ENCODE measurements around the gene AP1G2.

The AP1G2 gene

GRCh38 chr14:23548351-23549318 lies 19.0 kb downstream of the AP1G2 start:
- H3K4me3 ChIP-seq (replicated peaks; ENCODE audit: low read depth, low read length): no peak overlapping the region

GRCh38 chr14:23547924-23548323 lies 19.7 kb downstream of the AP1G2 start:
- TF ChIP-seq, protein P1, sequence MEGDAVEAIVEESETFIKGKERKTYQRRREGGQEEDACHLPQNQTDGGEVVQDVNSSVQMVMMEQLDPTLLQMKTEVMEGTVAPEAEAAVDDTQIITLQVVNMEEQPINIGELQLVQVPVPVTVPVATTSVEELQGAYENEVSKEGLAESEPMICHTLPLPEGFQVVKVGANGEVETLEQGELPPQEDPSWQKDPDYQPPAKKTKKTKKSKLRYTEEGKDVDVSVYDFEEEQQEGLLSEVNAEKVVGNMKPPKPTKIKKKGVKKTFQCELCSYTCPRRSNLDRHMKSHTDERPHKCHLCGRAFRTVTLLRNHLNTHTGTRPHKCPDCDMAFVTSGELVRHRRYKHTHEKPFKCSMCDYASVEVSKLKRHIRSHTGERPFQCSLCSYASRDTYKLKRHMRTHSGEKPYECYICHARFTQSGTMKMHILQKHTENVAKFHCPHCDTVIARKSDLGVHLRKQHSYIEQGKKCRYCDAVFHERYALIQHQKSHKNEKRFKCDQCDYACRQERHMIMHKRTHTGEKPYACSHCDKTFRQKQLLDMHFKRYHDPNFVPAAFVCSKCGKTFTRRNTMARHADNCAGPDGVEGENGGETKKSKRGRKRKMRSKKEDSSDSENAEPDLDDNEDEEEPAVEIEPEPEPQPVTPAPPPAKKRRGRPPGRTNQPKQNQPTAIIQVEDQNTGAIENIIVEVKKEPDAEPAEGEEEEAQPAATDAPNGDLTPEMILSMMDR (IDR thresholded peaks at IDR 0.05; ENCODE audit: low read depth, low read length, missing control alignments): no peak
- DNase-seq (ENCODE audit: extremely low read depth, low read depth): no peak
- no peak overlapping the region for H3K4me3 ChIP-seq (replicated peaks; ENCODE audit: low read depth, low read length)

More at GRCh38 chr14:23548351-23549318, 19.0 kb downstream of the AP1G2 start:
- TF ChIP-seq, protein P1 (IDR thresholded peaks at IDR 0.05; ENCODE audit: low read depth, low read length, missing control alignments): no peak
- no peak for DNase-seq (ENCODE audit: extremely low read depth, low read depth)

DNA sequence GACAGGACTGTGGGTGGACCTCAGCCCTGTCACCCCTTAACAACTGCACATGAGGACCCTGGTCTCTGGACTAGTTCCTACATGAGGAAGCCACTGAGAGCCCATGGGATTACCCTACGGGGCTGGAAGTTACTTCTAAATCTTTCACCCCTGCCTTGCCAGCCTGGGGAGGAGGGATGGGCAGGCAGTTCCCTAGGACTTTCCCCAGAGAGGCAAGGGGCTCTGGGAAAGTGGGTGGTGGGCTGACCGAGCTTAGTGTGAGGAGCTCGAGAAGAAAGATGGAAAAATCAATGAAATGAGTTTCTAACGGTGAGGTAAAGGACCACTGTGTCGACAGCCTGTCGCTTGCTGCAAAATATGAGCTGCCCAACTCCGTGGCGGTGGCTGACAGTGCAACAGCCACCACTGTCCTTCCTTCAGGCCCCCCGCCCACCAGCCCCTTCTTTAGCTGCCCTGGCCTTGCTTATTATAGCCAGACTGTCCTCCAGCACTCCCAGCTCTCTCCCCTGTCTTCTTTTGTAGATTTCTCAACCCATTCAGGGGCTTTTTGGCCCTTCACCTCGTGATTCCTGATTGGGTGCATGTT lies 21.0 kb downstream of the AP1G2 start:
- TF ChIP-seq, protein P1 (IDR thresholded peaks at IDR 0.05; ENCODE audit: low read depth, low read length, missing control alignments): no peak
- H3K4me3 ChIP-seq (replicated peaks; ENCODE audit: low read depth, low read length): no peak overlapping the region

GRCh38 chr14:23545740-23546365 lies 21.7 kb downstream of the AP1G2 start:
- TF ChIP-seq, protein P1 (IDR thresholded peaks at IDR 0.05; ENCODE audit: low read depth, low read length, missing control alignments): no peak
- DNase-seq (ENCODE audit: extremely low read depth, low read depth): no peak
- H3K4me3 ChIP-seq (replicated peaks; ENCODE audit: low read depth, low read length): no peak overlapping the region

More for the DNA sequence above, 21.0 kb downstream of the AP1G2 start:
- DNase-seq (ENCODE audit: extremely low read depth, low read depth): no peak

DNA sequence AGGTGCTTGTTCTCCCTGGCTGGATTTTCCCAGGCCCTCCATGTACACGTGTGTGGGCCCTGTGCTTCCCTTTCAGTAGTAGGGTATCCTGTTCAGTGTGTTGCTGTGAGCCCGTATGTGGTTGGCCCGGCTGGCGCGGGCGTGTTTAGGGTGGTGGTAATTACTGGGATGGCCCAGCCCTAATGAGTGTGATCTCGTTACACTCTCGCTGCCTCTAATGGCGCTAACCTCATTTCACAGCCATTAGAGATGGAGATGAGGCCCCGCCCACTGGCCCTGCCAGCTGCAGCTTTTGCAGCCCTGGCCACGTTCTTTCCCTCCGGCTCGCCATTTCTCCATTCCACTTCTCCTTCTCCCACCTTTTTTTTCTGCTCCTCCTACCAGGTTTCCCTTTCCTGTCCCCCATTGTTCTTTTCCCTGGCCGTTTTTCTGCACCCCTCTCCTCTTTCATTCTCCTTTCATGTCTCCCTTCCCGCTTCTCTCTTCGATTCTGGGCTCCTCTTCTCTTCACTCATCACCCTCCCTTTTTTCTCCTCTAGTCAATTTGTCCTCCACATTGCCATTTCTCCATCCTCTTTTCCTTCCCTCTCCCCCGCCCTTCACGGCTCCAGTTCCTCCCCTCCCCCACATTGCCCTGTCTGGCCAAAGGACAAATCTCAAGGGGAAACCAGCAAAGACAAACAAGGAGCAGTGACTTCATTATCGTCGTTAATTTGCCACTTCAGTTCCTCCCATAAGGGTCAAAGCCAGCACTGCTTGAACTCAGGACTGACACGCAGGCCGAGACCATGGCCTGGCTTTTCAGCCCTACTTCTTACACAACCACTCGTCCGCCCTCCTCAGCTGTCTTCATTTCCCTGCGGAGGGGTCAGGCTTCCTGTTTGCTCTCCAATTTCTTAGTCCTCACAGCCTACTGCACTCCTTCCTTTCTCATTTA lies 22.8 kb downstream of the AP1G2 start:
- no peak for DNase-seq (ENCODE audit: extremely low read depth, low read depth)
- H3K4me3 ChIP-seq (replicated peaks; ENCODE audit: low read depth, low read length): no peak overlapping the region
- TF ChIP-seq, protein P1 (IDR thresholded peaks at IDR 0.05; ENCODE audit: low read depth, low read length, missing control alignments): no peak

DNA sequence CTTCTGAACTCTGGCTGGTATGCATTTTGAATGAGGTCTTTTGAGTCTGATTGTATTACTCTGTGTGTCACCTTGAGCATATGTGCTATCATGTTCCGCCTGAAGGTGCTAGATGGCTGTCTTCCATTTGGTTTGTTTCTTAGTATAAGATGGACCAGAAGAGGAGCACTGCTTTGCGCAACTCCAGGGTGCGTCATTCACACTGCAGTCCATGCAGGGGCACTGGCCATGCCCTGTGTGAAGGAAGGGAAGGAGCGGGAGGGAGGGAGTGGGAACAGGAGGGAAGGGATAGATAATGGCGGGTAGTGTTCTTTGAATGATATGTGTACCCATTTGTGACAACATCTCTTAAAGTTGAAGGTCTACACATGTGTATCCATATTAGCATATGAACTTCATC lies 24.2 kb downstream of the AP1G2 start:
- TF ChIP-seq, protein P1 (IDR thresholded peaks at IDR 0.05; ENCODE audit: low read depth, low read length, missing control alignments): no peak
- no peak for DNase-seq (ENCODE audit: extremely low read depth, low read depth)
- no peak overlapping the region for H3K4me3 ChIP-seq (replicated peaks; ENCODE audit: low read depth, low read length)
